Stimulated activated CD4-positive, alpha-beta T cell treated with anti-CD3 and anti-CD28 coated beads, Interleukin-4, amount 100 ng/mL, for 1 hour (primary cell): ENCODE results near the gene CCDC124.
"Not testable (repeated sequence)": the region's sequence is repeated elsewhere in the genome, so short reads cannot be mapped to it uniquely, and the experiment has no call there.

ENCODE experiments used
- DNase-seq: peaks from one replicate; pipeline ENCODE4 v3.0.0-alpha.2; 2020

Gene CCDC124

DNA sequence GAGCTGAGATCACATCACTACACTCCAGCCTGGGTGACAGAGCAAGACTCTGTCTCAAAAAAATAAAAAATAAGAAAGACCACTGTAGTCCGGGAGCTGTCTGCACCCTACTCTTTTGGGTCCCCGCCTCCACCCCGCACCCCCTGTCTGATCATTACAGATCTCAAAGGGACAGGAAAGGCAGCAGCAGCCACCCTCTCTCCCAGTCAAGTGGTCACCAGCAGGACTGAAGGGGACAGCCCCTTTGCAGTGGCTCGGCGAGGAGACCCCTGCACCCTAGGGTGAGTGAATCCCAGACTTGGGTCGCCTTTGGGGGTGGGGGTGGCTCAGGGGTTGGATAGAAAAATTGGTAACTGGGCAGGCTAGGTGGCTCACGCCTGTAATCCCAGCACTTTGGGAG is 21.6 kb downstream of the CCDC124 start:
- no peak for DNase-seq

DNA sequence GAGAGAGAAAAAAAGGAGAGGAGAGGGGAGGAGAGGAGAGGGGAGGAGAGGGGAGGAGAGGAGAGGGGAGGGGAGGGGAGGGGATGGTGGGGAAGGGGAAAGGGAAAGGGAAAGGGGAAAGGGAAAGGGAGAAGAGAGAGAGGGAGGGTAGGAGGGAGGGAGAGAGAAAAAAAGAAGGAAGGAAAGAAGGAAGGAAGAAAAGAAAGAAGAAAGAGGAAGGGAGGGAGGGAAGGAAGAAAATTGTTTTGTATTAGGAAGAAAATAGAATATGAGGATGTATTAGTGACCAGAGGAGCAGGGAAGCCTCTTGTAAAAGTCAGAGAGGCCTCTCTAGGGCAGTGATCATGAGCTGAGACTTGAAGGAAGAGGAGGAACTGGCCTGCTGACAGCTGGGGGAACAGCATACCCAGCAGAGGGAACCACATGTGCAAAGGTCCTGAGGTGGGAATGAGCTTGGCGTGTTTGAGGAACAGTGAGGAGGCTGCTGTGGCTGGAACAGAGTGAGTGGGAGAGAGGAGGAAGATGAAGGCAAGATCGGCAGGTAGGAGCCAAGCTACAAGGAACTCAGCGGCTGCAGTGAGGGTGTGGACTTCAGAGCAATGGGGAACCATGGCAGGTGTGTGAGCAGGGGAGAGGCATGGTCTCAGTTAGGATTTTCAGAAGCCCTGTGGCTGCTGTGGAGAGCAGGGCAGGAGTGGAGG is 24.5 kb downstream of the CCDC124 start:
- no peak for DNase-seq

GRCh38 chr19:17957885-17958284 is 25.1 kb downstream of the CCDC124 start:
- DNase-seq = no peak

DNA sequence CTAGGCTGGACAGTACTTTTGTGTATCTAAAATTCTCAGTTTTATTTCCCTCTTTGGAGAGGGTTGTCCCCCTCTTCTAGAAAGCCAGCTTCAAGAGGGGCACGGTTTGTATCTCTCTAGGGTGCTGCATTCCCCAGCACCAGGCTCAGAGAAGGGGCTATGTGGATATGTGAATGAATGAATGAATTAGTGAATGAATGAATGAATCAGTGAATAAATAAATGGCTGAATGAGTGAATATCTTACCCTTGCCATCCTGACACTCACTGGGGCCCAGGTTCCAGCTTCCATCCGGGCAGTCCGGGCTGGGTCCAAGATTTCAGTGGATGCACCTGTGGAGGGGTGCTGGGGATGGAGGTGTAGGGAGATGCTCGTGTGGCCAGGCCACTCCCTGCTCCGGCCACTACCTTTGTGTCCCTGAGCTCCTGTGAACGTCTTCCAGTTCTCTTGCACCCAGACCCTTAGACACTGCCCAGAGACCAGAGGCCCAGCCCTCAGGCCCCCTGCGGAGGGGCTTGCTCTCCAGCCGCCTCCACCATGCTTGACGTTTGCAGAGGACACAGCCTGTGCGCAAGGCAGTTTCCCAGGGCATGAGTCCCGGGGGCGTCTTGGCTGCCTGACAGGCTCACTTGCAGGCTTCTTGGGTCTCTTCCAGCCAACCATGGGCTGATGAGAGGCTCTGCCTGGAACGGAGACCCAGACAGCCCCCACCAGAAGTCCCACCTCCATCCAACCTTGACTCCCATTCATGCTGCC is 31.3 kb downstream of the CCDC124 start:
- DNase-seq = no peak

GRCh38 chr19:17965370-17966128 is 32.7 kb downstream of the CCDC124 start:
- DNase-seq = no peak

DNA sequence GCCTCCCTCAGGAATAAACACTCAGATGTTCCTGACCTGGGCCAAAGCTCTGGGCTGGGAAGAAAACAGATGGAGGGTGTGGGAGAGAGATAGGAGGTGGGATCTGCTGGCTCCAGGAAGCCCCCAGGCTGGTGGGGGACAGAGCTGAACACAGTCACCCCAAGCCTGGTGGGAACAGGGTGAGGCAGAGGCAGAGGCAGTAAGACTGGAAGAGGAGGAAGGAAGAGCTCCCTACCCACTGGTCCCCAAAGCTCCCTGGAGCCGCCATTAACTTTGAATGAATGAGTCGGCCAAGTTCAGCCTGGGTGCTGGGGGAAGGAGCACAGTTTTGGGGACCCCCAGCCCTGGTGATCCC is 33.3 kb downstream of the CCDC124 start:
- no peak for DNase-seq

GRCh38 chr19:17966550-17967256 is 33.9 kb downstream of the CCDC124 start, which contains the start of gene KCNN1:
KCNN1 (plus strand) TSS chr19:17967107; CDS start chr19:17973889, 6,782 bp downstream.
- DNase-seq = no peak

GRCh38 chr19:17967257-17968051 is 34.6 kb downstream of the CCDC124 start:
- no peak for DNase-seq

DNA sequence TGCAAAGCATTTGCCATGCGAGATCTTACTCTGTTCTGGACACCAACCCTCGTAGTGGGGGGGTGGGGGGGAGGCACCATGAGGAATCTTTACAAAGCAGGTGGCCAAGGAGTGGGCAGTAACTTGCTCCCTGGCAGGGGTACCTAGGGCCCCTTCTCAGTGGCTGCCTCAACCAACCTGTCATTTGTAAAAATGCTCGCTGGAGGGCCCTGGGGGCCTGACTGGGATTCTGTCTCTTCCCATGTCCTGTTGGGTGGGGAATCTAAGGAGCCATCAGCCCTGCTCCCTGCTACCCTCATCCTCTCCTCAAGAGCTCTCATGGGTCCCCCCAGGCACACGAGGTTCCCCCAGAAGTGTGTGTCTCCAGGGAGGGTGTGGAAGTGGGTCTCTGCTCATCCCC is 35.5 kb downstream of the CCDC124 start:
- no peak for DNase-seq

DNA sequence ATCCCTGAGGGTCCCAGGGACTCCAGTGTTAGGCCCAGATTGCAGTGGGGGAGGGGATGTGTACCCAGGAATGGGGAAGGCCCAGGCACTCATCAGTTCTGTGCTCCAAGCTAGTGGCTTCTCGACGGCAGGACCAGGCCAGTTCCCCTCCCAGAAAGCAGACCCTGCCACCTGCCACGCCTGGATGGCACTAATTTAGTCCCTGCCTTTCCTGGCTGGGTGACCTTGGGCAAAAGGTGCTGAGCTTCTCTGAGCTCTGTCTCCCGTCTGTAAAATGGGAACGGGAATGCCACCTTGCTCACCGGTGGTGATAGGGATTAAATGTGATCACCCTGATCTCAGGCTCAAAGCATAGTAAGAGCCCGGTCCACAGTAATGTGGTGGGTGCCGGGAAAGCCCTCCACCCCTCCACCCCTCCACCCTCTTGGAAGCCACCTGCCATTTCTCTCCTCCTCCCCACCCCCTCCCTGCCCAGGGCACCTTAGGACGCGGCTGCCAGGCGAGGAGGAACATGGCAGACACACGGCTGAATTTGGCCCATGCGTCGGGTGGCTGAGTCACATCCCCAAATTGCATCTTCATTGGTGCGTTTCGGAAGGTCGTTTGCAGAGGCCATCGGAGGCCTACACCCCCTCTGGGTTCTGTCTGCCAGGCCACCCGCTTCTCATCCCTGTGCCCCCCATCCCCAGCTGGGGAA is 36.4 kb downstream of the CCDC124 start:
- no peak for DNase-seq

DNA sequence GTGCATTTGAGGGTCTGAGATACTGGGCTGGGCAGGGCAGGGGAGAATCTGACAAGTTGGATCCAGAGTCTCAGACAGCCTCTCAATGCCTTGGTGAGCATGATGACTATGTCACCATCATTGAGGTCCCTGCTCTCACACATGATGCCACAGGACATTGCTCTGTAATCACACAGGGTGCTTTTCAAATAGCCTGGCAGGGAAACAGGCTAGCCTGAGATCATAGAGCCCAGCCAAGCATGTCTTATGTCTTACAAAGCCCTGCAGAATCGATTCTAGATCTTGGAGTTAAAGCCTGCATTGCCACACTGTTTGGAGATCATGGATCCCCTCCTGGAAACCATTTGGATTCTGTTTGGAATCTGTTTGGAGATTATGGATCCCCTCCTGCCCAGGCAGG is 39.4 kb downstream of the CCDC124 start:
- DNase-seq = no peak

GRCh38 chr19:17973759-17974158 is 40.9 kb downstream of the CCDC124 start:
- DNase-seq = no peak

GRCh38 chr19:17974551-17974950 is 41.7 kb downstream of the CCDC124 start:
- no peak for DNase-seq

DNA sequence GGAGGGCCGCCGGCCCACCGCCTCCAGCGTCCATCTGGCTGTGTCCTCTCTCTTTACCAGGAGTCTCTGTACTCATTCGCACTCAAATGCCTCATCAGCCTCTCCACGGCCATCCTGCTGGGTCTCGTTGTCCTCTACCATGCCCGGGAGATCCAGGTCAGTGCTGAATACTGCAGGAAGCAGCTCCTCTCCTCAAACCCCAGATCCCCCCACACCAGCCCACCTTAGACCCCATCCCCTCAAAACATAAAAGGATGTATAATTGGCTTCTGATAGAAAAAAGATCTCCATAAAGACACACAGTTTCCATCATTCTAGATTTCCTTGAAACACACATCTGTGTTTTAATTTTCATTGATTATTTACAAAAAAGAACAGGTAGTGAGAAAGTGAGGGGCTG is 42.2 kb downstream of the CCDC124 start:
- no peak for DNase-seq

GRCh38 chr19:17977021-17977420 is 44.2 kb downstream of the CCDC124 start:
- DNase-seq = no peak

GRCh38 chr19:17977488-17977887 is 44.7 kb downstream of the CCDC124 start:
- no peak for DNase-seq

DNA sequence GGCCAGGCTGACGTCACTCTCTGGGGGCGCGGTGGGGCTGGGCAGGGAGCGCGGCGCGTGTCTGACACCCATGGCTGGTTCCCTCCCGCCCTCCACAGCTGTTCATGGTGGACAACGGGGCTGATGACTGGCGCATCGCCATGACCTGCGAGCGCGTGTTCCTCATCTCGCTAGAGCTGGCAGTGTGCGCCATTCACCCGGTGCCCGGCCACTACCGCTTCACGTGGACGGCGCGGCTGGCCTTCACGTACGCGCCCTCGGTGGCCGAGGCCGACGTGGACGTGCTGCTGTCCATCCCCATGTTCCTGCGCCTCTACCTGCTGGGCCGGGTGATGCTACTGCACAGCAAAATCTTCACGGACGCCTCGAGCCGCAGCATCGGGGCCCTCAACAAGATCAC is 48.8 kb downstream of the CCDC124 start:
- DNase-seq = no peak

GRCh38 chr19:17982430-17982829 is 49.6 kb downstream of the CCDC124 start:
- no peak for DNase-seq

DNA sequence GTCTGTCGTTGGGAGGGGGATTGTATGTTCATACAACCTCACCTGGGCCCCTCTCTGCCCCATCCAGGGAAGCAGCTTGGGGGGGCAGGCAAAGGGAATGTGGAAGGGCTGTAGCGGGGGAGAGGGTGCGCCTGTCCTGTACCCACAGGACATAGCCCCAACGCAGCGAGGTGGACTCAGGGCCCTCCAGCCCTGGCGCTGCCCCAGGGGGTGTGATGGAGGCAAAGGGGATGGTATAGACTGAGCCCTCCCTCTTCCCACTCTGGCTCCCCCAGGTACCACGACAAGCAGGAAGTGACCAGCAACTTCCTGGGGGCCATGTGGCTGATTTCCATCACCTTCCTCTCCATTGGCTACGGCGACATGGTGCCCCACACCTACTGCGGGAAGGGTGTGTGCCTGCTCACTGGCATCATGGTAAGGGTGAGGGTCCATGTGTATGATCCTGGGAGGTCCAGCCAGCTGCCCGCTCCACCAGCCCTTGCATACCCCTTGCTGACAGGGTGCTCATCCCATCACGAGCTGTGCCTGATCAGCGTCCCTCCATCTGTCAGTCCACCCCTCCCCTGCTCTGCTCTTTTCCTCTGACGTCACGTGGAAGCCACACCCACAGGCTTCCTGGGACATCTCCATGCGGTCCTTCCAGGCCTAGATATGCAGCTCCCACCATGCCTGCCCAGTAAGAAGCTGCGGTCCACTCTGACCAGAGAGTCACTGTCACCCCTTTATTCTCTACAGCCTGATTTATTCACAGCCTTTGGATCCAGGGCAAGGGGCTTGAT is 52.4 kb downstream of the CCDC124 start:
- no peak for DNase-seq

GRCh38 chr19:17986569-17986968 is 53.8 kb downstream of the CCDC124 start:
- not testable (repeated sequence) for DNase-seq

- no peak for DNase-seq
Observed at GRCh38 chr19:17988161-17988560, 55.3 kb downstream of the CCDC124 start.
